Measurements from ENCODE around the gene SLF2.

SLF2 gene

DNA sequence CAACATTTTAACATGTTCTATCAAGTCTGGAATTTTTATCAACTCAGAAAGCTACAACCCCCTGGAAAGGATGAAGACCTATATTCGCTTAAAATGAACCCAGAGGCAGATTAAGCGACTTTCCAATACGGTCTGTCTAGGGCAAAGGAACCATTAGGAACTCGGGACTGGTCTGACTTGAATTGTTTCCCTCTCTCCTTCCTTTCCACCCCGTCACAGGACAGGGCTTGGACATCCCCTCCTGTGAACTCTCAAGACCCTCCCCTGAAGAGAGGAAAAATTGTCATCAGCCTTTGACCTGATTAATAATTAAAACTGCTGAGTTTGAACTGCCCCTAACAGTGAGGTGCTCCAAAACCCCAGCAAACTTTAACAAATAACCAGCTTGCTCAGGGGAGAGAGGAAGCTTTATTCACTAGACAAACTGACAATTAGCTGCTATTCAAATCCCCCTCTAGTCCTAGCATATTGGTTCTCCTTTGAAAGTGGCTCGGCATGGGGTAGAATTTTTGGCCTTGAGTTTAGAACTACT, 22.6 kb upstream of the SLF2 start:
- H3K4me3 ChIP-seq (ENCODE audit: low read depth, low read length): no peak overlapping the region
- in situ Hi-C loops (cut with HindIII; ENCODE audit: low sequenced_read_pairs): loop anchor here (25.0 kb wide), 1 partner anchor 553 kb away; the partner anchor contains the start of genes PKD2L1 and SCD
- TF ChIP-seq, protein P1, sequence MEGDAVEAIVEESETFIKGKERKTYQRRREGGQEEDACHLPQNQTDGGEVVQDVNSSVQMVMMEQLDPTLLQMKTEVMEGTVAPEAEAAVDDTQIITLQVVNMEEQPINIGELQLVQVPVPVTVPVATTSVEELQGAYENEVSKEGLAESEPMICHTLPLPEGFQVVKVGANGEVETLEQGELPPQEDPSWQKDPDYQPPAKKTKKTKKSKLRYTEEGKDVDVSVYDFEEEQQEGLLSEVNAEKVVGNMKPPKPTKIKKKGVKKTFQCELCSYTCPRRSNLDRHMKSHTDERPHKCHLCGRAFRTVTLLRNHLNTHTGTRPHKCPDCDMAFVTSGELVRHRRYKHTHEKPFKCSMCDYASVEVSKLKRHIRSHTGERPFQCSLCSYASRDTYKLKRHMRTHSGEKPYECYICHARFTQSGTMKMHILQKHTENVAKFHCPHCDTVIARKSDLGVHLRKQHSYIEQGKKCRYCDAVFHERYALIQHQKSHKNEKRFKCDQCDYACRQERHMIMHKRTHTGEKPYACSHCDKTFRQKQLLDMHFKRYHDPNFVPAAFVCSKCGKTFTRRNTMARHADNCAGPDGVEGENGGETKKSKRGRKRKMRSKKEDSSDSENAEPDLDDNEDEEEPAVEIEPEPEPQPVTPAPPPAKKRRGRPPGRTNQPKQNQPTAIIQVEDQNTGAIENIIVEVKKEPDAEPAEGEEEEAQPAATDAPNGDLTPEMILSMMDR (IDR thresholded peaks at IDR 0.05; ENCODE audit: low read depth, low read length, missing control alignments): no peak

DNA sequence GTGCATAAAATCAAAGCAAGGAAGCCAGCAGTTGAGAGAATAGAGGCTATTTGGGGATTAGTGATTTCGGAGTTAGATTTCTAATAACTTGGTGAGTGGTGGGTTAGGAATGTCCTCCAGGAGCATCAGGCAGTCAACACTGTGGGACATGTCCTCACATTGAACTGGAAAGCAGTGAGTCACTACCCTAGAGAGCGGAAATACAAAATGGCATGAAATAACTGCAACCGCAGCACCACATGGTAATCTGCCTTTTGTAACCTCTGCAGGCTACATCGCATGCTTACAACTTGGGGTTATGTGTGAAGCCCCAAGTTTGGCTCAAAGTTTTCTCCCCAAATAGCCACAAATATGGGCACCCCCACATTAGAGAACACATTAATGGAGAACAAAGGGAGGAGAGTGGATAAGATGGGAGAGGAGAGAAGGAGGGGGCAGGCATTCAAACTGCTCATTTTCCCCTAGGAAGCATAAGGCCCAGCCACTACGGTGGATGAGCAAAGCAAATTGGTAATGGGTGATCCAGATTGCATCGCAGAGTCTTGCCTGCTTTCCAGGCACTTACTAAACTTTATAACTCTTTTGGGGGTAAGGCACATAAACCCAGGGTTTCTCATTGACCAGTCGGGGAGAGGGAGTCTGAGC, 22.0 kb upstream of the SLF2 start:
- TF ChIP-seq, protein P1 (IDR thresholded peaks at IDR 0.05; ENCODE audit: low read depth, low read length, missing control alignments): no peak
- peak; percentile 97 for DNase-seq (ENCODE audit: low read depth)
- in situ Hi-C loops (cut with HindIII; ENCODE audit: low sequenced_read_pairs): loop anchor here (25.0 kb wide), 1 partner anchor 553 kb away; the partner anchor contains the start of genes PKD2L1 and SCD
- no peak overlapping the region for H3K4me3 ChIP-seq (ENCODE audit: low read depth, low read length)

More for the DNA sequence above, 22.6 kb upstream of the SLF2 start:
- DNase-seq (ENCODE audit: low read depth): no peak

DNA sequence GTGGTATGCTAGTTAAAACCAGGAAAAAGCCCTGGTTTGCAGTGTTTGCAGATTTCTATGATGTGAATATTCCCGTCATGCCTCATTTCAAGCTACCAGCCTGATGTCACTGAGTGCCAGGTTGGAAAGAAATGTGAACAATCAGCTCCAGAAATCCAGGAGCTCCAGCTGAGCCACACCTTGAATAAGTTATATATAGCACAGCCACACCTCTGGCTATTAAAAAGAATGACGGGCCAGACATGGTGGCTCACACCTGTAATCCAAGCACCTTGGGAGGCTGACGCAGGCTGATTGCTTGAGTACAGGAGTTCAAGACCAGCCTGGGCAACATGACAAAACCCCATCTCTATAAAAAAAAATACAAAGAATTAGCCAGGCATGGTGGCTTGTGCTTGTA, 18.7 kb upstream of the SLF2 start:
- in situ Hi-C loops (cut with HindIII; ENCODE audit: low sequenced_read_pairs): loop anchor here (25.0 kb wide), 1 partner anchor 557 kb away; the partner anchor contains the start of genes PKD2L1 and SCD
- no peak for DNase-seq (ENCODE audit: low read depth)

DNA sequence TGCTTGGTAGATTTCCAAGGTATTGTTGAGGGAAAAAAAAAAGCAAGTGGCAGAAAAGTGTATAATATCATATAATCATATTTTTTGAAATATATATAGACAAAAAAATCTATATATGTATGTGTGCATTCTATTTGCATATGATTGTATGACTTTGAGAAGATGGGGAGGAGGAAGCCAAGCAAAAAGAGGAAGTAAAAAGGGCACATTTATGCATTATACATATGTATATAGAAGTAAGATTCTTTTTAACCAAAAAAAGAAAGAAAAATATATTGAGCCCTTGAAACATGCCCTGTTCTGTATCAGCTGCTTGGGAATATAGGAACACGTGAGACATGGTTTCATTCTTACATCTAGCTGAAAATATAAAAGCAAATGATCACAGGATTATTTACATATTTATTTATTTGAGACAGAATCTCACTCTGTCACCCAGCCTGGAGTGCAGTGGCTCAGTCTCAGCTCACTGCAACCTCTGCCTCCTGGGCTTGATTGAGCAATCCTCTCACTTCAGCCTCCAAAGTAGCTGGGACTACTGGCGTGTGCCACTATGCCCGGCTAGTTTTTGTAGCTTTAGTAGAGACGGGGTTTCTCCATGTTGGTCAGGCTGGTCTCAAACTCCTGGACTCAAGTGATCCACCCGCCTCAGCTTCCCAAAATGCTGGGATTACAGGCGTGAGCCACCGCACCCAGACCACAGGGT, 18.0 kb upstream of the SLF2 start:
- no peak for DNase-seq (ENCODE audit: low read depth)
- in situ Hi-C loops (cut with HindIII; ENCODE audit: low sequenced_read_pairs): loop anchor here (25.0 kb wide), 1 partner anchor 557 kb away; the partner anchor contains the start of genes PKD2L1 and SCD
- TF ChIP-seq, protein P1 (IDR thresholded peaks at IDR 0.05; ENCODE audit: low read depth, low read length, missing control alignments): no peak
- H3K4me3 ChIP-seq (ENCODE audit: low read depth, low read length): no peak overlapping the region

More for the DNA sequence above, 18.7 kb upstream of the SLF2 start:
- no peak overlapping the region for H3K4me3 ChIP-seq (ENCODE audit: low read depth, low read length)
- TF ChIP-seq, protein P1 (IDR thresholded peaks at IDR 0.05; ENCODE audit: low read depth, low read length, missing control alignments): no peak

DNA sequence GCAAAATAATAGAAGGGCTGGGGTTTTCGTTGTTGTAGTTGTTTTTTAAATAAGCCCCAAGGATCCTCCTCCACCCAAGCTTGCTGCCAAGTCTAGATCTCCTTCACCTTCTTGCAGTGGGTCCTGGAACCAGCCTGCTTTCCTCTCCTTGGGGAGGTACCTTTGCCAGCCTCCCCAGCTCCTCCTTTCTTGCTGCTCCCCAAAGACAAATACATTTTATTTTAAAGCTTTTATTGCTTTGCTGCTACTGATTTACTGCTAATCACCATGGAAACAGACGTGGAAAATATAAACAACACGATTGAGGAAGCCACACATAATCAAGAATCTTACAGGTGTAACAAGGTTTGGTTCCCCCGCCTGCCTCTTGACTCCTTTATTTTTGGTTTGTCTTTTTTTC, 17.4 kb upstream of the SLF2 start:
- TF ChIP-seq, protein P1 (IDR thresholded peaks at IDR 0.05; ENCODE audit: low read depth, low read length, missing control alignments): no peak
- in situ Hi-C loops (cut with HindIII; ENCODE audit: low sequenced_read_pairs): loop anchor here (25.0 kb wide), 1 partner anchor 558 kb away; the partner anchor contains the start of genes PKD2L1 and SCD

DNA sequence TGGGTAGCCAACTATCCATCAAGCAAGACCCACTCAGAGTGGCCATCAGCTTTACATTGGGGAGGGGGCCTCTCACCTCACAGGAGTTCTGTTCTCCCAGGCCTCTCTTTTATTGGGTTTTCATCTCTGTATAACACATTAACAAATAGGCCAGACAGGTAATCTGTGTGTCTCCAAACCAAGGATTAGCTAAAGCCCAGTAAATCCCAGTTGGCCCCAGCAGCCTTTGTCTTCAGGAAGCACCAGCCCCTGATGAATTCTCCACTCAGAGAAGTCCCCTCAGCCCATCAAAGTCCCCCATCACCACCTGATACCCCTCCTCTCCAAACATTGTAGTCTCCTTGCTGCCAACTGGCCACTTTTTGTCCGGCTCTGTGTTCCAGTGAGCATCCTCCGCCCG, 16.9 kb upstream of the SLF2 start:
- DNase-seq (ENCODE audit: low read depth): no peak
- in situ Hi-C loops (cut with HindIII; ENCODE audit: low sequenced_read_pairs): loop anchor here (25.0 kb wide), 1 partner anchor 559 kb away; the partner anchor contains the start of genes PKD2L1 and SCD
- H3K4me3 ChIP-seq (ENCODE audit: low read depth, low read length): no peak overlapping the region
- TF ChIP-seq, protein P1 (IDR thresholded peaks at IDR 0.05; ENCODE audit: low read depth, low read length, missing control alignments): no peak

More for the DNA sequence above, 17.4 kb upstream of the SLF2 start:
- H3K4me3 ChIP-seq (ENCODE audit: low read depth, low read length): no peak overlapping the region
- no peak for DNase-seq (ENCODE audit: low read depth)
